Thyroid gland (tissue), 4 donors: ENCODE results near the gene LGALS4.

Experiments
- CTCF ChIP-seq, 6 experiments: fragments of 200-600 bp in 3 of 6; fragments of 450-650 bp in 3 of 6; sonication (generic) in 3 of 6; IDR thresholded peaks; one replicate each; pipeline ENCODE4 v1.5.1; 2016 to 2019; ENCODE audit warnings: antibody characterized with exemption in 6 of 6, mild to moderate bottlenecking in 2 of 6, inconsistent platforms in 1 of 6, moderate library complexity in 1 of 6
- POLR2A ChIP-seq, 2 donors: fragments of 450-650 bp; IDR thresholded peaks; one replicate each; pipeline ENCODE4 v1.6.1; 2017; ENCODE audit warnings: antibody characterized with exemption in 2 of 2, mild to moderate bottlenecking in 2 of 2, moderate library complexity in 1 of 2

- TF ChIP-seq CTCF (IDR thresholded peaks at IDR 0.05) (peak in 2 of 6 experiments; percentile 20 to 22), POLR2A (IDR thresholded peaks at IDR 0.05) (no peak)
Observed at GRCh38 chr19:38792250-38793111, 20.3 kb downstream of the LGALS4 start.
